Measurements from ENCODE around the gene SMIM5. TPM values are rescaled to one million over a fixed set of nuclear protein-coding genes. Genes with fewer than 3 reads are reported as not detected.

The SMIM5 gene
- total RNA-seq, 1 experiment from 2014 or later: 0.20 TPM

DNA sequence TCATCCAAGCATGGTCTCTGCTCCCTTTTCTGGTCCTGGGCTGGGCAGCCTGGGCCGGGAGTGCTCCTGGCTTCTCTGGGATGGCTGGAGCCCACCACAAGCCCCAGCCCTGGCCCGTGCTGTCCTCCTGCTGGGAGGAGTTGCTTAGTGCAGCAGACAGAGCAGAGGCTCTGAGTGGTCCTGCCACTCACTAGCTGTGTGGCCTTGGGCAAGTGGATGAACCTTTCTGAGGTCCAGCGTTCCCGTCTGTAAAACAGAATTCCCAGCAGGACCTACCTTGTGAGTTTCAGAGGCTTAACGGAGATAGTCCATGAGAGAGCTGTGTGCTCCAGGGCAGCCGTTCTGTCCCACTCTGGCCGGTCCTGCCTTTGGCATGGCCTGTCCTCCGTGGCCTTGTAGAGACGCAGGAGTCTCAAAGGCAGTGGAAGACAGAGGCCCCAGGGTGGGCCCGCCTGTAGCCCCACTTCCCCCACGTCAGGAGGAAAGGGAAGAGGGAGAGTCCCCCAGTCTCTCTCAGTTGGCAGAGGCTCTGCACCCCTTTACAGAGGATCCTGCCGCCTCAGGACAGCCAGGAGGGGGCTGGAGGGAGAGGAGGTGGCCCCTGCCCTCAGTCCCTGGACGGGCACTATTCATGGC, 37.8 kb upstream of the SMIM5 start:
- POLR2A ChIA-PET: no interaction called here
- H3K4me1 ChIP-seq: no peaks in the 10 kb centered on the region
- BruUV-seq (replicated peaks): no TSS peak

DNA sequence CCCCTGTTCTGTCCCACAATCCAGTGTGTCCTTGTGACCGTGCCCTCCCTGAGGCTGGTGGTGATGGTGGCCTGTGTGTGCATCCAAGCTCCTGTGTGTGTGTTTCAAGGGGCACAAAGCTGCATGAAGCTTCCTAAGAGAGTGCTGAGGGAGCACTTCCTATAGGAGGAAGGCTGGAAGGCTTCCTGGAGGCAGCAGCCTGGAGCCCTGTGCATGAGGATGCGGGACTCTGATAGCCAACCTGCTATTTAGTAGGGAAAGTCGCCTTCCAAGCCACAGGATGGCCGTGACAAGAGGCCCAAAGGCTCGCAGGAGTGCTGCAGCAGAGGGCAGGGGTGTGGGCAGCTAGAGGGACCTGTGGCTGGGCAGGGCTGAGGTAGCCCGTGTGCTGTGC, 37.3 kb upstream of the SMIM5 start:
- intact Hi-C loops (cut with micrococcal nuclease; ENCODE audit: unreplicated experiment): no loop called here
- no peaks in the 10 kb centered on the region for H3K27me3 ChIP-seq (replicated peaks; ENCODE audit: control insufficient read depth, insufficient read depth, low read length)
- ChIA-PET POLR2A (no interaction called here), CTCF (interaction anchor here (1.0 kb wide), 1 partner anchor 38 kb away, joined by 4 read pairs; the partner anchor contains the start of gene SMIM5)
- TF ChIP-seq, protein P1, sequence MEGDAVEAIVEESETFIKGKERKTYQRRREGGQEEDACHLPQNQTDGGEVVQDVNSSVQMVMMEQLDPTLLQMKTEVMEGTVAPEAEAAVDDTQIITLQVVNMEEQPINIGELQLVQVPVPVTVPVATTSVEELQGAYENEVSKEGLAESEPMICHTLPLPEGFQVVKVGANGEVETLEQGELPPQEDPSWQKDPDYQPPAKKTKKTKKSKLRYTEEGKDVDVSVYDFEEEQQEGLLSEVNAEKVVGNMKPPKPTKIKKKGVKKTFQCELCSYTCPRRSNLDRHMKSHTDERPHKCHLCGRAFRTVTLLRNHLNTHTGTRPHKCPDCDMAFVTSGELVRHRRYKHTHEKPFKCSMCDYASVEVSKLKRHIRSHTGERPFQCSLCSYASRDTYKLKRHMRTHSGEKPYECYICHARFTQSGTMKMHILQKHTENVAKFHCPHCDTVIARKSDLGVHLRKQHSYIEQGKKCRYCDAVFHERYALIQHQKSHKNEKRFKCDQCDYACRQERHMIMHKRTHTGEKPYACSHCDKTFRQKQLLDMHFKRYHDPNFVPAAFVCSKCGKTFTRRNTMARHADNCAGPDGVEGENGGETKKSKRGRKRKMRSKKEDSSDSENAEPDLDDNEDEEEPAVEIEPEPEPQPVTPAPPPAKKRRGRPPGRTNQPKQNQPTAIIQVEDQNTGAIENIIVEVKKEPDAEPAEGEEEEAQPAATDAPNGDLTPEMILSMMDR (IDR thresholded peaks at IDR 0.05; ENCODE audit: insufficient read depth in 1 of 2, low read depth in 1 of 2, low read length in 1 of 2, severe bottlenecking in 1 of 2, unreplicated experiment in 1 of 2): no peak
- BruUV-seq (replicated peaks): no TSS peak
- no peak overlapping the region for H3K4me3 ChIP-seq (ENCODE audit: low read depth, low read length)
- H3K4me1 ChIP-seq: no peaks in the 10 kb centered on the region
- Mint-ChIP-seq H3K27ac (ENCODE audit: unreplicated experiment) (no peak overlapping the region), H3K36me3 (ENCODE audit: insufficient read depth, unreplicated experiment) (no peaks in the 10 kb centered on the region), H3K27me3 (ENCODE audit: insufficient read depth, unreplicated experiment) (no peaks in the 10 kb centered on the region), H3K4me1 (ENCODE audit: low read depth, unreplicated experiment) (no peaks in the 10 kb centered on the region), H3K4me3 (ENCODE audit: unreplicated experiment) (no peak overlapping the region), H3K9me3 (ENCODE audit: unreplicated experiment) (no peaks in the 10 kb centered on the region)
- H3K36me3 ChIP-seq (ENCODE audit: control insufficient read depth, insufficient read depth, low read length): no peaks in the 10 kb centered on the region
- no peak for DNase-seq
- no peaks in the 10 kb centered on the region for H3K9me3 ChIP-seq

More for the DNA sequence above, 37.8 kb upstream of the SMIM5 start:
- Mint-ChIP-seq H3K27ac (ENCODE audit: unreplicated experiment) (no peak overlapping the region), H3K27me3 (ENCODE audit: insufficient read depth, unreplicated experiment) (no peaks in the 10 kb centered on the region), H3K4me3 (ENCODE audit: unreplicated experiment) (no peak overlapping the region), H3K9me3 (ENCODE audit: unreplicated experiment) (no peaks in the 10 kb centered on the region), H3K4me1 (ENCODE audit: low read depth, unreplicated experiment) (no peaks in the 10 kb centered on the region), H3K36me3 (ENCODE audit: insufficient read depth, unreplicated experiment) (no peaks in the 10 kb centered on the region)
- Histone ChIP-seq H3K9me3 (no peaks in the 10 kb centered on the region), H3K27me3 (replicated peaks; ENCODE audit: control insufficient read depth, insufficient read depth, low read length) (no peaks in the 10 kb centered on the region), H3K36me3 (ENCODE audit: control insufficient read depth, insufficient read depth, low read length) (no peaks in the 10 kb centered on the region), H3K4me3 (ENCODE audit: low read depth, low read length) (no peak overlapping the region)
- intact Hi-C loops (cut with micrococcal nuclease; ENCODE audit: unreplicated experiment): no loop called here
- CTCF ChIA-PET: interaction anchor here (1.0 kb wide), 1 partner anchor 38 kb away, joined by 4 read pairs; the partner anchor contains the start of gene SMIM5
- TF ChIP-seq, protein P1 (IDR thresholded peaks at IDR 0.05; ENCODE audit: insufficient read depth in 1 of 2, low read depth in 1 of 2, low read length in 1 of 2, severe bottlenecking in 1 of 2, unreplicated experiment in 1 of 2): no peak
- no peak for DNase-seq

DNA sequence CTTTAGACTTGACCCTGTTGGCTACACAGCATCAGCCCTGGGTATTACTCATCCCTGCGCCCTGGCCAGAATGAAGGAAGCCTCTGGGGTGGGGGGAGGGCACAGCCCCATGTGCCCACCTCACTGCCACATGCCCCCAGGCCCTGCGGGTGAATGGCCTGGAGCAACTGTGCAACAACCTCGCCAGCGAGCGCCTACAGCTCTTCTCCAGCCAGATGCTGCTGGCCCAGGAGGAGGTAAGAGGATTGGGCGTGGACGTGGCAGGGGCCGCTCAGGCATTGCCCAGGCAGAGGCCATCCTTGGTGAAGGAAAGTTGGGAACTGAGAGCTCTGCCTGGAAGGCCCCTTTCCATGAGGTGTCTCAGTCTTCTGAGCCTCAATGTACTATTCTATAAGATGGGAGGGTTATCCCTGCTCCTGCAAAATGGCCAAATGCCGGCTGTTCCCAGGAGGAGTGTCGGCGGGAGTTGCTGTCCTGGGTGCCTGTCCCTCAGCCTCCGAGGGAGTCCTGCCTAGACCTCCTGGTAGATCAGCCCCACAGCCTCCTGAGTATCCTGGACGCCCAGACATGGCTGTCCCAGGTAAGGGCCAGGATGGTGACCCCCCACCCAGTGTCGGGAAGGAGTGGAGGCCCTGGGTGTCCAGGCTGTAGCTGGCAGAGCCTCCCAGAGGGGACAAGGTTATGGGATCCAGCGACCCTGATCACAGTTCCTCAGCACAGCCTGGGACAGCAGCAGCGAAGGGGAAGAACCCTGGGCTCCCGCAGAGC, 36.7 kb upstream of the SMIM5 start:
- no peak for DNase-seq
- Histone ChIP-seq H3K4me3 (ENCODE audit: low read depth, low read length) (no peak overlapping the region), H3K36me3 (ENCODE audit: control insufficient read depth, insufficient read depth, low read length) (no peaks in the 10 kb centered on the region), H3K4me1 (no peaks in the 10 kb centered on the region), H3K27me3 (replicated peaks; ENCODE audit: control insufficient read depth, insufficient read depth, low read length) (no peaks in the 10 kb centered on the region), H3K9me3 (no peaks in the 10 kb centered on the region)
- ChIA-PET CTCF (interaction anchor here (1.0 kb wide), 1 partner anchor 37 kb away, joined by 4 read pairs; the partner anchor contains the start of gene SMIM5), POLR2A (no interaction called here)
- Mint-ChIP-seq H3K27ac (ENCODE audit: unreplicated experiment) (no peak overlapping the region), H3K9me3 (ENCODE audit: unreplicated experiment) (no peaks in the 10 kb centered on the region), H3K4me1 (ENCODE audit: low read depth, unreplicated experiment) (no peaks in the 10 kb centered on the region), H3K4me3 (ENCODE audit: unreplicated experiment) (no peak overlapping the region), H3K27me3 (ENCODE audit: insufficient read depth, unreplicated experiment) (no peaks in the 10 kb centered on the region), H3K36me3 (ENCODE audit: insufficient read depth, unreplicated experiment) (no peaks in the 10 kb centered on the region)
- no TSS peak for BruUV-seq (replicated peaks)
- intact Hi-C loops (cut with micrococcal nuclease; ENCODE audit: unreplicated experiment): no loop called here
- TF ChIP-seq, protein P1 (IDR thresholded peaks at IDR 0.05; ENCODE audit: insufficient read depth in 1 of 2, low read depth in 1 of 2, low read length in 1 of 2, severe bottlenecking in 1 of 2, unreplicated experiment in 1 of 2): no peak
